ENCODE measurements around the gene NUP188.

Gene NUP188

DNA sequence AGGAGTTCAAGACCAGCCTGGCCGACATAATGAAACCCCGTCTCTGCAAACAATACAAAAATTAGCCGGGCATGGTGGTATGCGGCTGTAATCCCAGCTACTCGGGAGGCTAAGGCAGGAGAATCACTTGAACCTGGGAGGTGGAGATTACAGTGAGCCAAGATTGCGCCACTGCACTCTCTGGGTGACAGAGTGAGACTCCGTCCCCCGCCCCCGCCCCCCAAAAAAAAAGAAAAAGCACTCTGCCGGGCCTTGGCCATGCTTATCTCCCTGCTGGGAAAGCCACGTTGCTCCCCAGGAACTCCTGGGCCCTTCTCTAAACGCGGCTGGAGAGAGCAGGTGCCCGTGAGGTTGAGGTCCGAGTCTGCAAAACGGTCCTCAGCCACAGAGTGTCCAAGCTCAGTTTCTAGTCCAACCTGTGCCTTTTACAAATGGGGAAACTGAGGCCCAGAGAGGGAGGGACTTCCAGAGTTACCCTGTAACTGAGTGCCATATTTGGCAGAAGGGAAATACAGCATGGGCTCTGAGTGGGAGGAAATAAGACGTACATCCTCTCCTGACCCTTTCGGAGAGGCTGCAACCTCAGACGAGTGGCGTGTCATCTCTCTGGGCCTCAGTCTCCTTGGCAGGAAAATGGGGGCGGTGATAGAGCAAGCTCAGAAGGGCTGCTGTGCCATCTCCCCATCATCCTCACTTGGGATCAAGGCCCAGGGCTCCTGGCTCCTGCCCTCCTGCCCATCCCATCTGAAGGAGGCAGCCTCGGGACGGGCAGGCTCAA lies 33.3 kb upstream of the NUP188 start:
- no peak for DNase-seq (ENCODE audit: low read depth)

DNA sequence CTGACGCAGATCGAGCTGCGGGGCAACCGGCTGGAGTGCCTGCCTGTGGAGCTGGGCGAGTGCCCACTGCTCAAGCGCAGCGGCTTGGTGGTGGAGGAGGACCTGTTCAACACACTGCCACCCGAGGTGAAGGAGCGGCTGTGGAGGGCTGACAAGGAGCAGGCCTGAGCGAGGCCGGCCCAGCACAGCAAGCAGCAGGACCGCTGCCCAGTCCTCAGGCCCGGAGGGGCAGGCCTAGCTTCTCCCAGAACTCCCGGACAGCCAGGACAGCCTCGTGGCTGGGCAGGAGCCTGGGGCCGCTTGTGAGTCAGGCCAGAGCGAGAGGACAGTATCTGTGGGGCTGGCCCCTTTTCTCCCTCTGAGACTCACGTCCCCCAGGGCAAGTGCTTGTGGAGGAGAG lies 31.3 kb upstream of the NUP188 start:
- DNase-seq (ENCODE audit: low read depth): no peak

- DNase-seq (ENCODE audit: low read depth): no peak
Measured at GRCh38 chr9:128916745-128917144, 30.8 kb upstream of the NUP188 start.

DNA sequence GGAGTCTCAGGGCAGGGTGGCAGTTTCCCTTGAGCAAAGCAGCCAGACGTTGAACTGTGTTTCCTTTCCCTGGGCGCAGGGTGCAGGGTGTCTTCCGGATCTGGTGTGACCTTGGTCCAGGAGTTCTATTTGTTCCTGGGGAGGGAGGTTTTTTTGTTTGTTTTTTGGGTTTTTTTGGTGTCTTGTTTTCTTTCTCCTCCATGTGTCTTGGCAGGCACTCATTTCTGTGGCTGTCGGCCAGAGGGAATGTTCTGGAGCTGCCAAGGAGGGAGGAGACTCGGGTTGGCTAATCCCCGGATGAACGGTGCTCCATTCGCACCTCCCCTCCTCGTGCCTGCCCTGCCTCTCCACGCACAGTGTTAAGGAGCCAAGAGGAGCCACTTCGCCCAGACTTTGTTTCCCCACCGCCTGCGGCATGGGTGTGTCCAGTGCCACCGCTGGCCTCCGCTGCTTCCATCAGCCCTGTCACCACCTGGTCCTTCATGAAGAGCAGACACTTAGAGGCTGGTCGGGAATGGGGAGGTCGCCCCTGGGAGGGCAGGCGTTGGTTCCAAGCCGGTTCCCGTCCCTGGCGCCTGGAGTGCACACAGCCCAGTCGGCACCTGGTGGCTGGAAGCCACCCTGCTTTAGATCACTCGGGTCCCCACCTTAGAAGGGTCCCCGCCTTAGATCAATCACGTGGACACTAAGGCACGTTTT lies 30.2 kb upstream of the NUP188 start:
- DNase-seq (ENCODE audit: low read depth): no peak

- no peak for DNase-seq (ENCODE audit: low read depth)
Measured at GRCh38 chr9:128918921-128919320, 28.6 kb upstream of the NUP188 start.

GRCh38 chr9:128919402-128920089 lies 28.0 kb upstream of the NUP188 start:
- no peak for DNase-seq (ENCODE audit: low read depth)

- DNase-seq (ENCODE audit: low read depth): peak; percentile 36
Measured at GRCh38 chr9:128920381-128921058, 27.0 kb upstream of the NUP188 start, which contains the start of gene PHYHD1. Gene PHYHD1 (plus strand): TSS chr9:128920982. CDS start chr9:128922324, 1,342 bp downstream.

- DNase-seq (ENCODE audit: low read depth): no peak
Measured at GRCh38 chr9:128921881-128922763, 25.4 kb upstream of the NUP188 start.

DNA sequence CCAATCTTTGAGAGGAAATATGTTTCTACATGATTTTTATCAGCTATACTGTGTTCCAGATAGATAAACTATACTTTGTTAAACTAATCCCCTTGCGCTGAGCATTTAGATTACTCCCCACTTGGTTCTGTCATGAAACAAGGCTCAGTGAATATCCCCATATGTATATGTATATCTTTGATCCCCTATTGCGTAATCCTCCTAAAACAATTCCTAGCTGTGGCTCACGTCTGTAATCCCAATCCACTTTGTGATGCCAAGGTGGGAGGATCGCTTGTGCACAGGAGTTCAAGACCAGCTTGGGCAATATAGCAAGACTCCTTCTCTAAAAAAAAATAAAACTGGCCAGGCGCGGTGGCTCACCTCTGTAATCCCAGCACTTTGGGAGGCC lies 24.0 kb upstream of the NUP188 start:
- no peak for DNase-seq (ENCODE audit: low read depth)

DNA sequence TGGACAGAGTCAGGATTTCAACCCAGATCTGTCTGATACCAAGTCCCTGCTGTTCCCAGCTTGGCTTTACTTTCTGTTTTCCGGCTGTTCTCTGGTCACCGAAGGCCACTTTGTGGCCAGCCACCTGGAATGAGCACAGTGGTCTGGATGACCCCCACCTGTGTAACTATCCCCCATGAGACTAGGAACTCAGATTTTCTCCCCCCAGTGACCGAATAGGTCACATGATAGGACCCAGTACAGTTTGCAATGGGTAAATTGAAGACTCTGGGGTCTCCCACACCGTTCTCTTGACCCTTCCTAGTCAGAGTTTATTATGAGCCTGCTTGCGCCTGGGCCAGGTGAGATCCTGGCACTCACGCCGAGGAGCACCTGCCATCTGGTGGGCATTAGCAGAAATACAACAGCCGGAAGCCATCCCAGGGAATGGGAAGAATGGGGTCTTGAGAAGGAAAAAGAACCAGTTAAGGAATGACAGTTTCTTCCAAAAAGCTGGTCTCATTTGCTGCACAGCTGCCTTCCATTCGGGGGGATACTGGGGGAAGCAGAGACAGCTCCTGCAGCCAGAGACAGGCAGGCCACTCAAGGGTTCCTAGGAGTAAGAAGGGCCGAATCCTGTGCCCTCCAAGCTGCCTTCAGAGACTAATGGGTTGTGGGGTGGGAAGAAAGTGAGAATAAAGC lies 19.6 kb upstream of the NUP188 start:
- no peak for DNase-seq (ENCODE audit: low read depth)

- no peak for DNase-seq (ENCODE audit: low read depth)
Measured at GRCh38 chr9:128928624-128929023, 18.9 kb upstream of the NUP188 start.

DNA sequence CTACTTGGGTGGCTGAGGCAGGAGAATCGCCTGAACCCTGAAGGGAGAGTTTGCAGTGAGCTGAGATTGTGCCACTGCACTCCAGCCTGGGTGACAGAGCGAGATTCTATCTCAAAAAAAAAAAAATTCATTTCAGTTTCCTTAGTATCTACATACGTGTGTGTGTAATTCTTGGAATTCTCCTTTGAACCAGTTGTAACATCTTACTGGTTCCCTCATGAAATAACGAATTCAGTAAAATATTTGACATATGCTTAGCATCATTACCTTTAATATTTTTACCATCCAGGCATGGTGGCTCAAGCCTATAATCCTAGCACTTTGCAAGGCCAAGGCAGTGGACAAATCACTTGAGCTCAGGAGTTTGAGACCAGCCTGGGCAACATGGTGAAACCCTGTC lies 17.9 kb upstream of the NUP188 start:
- DNase-seq (ENCODE audit: low read depth): no peak

DNA sequence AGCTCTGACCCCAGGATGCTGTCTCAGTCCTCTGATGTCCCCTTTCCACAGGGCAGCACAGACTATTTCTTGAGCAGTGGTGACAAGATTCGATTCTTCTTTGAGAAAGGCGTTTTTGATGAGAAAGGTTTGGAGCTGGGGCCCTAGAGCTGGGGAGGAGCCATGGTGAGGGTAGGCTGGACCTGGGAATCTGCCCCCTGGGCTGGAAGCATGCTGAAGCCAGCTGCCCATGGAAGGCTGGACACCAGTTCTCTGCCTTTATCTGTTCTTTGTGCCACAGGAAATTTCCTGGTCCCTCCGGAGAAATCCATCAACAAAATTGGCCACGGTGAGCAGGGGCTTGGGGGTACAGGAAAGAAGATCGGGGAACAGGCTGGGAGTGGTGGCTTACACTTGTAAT lies 13.8 kb upstream of the NUP188 start:
- DNase-seq (ENCODE audit: low read depth): no peak

DNA sequence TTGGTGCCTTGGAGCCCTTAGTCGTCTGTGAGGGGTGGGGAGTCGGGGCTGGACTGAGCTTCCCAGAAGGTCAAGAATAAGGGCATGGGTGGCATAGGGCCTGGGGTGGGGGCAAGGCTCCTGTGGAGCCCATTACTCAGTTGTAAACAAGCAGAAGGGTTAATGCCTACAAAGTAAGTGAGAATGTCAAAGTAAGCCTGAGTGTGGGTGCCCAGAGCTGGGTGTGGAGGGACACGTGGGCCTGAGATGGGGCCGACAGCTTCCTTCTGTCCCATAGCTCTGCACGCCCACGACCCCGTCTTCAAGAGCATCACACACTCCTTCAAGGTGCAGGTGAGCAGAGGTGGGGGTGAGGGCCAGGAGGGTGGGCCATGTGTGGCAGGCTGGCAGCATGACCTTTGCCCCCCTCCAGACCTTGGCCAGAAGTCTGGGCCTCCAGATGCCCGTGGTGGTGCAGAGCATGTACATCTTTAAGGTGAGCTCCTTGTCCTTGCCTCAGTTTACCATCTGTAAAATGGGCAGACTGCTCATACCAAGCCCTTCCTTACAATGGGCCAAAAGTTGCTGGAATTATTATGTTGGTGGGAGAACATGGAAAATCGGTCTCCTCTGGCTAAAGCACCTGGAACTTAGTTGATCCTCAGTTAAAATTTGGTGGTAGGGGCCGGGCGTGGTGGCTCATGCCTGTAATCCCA lies 11.2 kb upstream of the NUP188 start:
- DNase-seq (ENCODE audit: low read depth): no peak

DNA sequence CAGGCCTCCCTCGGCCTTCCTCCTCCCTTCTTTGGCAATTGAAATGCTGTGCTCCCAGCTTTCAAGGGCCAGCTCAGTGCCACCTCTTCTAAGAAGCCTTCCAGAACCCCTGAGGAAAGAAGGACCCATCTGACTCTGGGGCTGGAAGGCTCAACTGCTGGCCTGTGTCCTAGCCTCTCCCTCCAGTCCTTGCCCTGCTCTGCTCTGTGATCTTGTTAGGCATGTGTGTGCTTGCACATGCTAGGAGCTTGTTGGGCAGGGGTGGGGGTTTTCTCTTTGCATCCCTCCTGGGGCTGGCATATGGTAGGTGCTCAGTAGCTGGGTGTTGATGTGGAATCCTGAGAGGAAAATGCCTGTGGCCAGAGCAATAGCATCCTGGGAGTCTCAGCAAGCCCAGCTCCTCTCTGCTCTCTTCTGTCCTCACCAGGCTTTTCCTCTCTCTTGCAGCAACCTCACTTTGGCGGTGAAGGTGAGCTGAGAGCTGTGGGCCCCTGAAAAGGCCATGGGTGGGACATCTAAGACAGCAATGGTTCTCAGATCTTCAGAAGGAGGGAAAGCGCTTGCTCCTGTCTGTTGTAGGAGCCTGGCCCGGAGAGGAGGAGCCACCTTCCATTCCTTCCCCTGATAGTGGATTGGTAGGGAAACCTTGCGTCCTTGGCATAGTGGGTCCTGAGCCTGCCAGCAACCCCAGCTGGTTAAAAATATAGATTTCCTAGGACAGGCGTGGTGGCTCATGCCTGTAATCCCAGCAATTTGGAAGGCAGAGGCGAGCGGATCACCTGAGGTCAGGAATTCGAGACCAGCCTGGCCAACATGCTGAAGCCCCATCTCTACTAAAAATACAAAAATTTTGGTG lies 10.0 kb upstream of the NUP188 start:
- no peak for DNase-seq (ENCODE audit: low read depth)

- no peak for DNase-seq (ENCODE audit: low read depth)
Measured at GRCh38 chr9:128940271-128940921, 7.1 kb upstream of the NUP188 start.

DNA sequence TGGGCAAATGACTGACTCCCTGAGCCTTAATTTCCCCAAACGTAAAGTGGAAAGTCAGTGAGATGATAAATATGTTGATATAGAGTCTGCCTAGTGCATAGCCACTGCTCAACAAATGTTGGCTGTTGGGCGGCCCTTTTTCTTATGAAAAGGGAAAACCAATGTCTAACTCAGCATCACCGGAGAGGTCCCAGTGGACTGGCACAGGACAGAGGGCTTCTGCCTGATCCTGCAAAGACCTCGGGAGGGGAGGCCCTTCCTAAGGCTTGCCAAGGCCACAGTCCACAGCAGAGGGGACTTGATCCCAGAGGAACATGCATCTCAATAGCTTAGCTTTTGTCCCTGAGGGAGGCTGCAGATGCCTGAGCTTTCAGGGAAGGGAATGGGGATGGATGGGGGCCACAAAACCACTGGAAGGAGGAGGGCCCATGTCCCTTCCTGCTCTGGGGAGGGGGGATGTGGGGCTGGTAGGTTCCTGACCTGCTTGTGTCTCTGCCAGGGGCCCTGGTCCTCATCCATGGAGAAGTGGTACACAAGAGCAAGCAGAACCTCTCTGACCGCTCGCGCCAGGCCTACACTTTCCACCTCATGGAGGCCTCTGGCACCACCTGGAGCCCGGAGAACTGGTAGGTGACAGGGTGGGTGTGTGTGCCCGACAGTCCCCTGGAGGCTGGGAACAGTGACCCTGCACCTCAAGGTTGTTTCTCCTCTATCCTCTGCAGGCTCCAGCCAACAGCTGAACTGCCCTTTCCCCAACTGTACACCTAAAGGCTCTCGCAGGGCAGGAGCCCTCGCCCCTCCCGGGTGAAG lies 6.3 kb upstream of the NUP188 start:
- DNase-seq (ENCODE audit: low read depth): no peak
